HG03378 (cell line): Measurements from ENCODE around the gene CLHC1.

ENCODE experiments used
- ATAC-seq: cut with Tn5 transposase; IDR thresholded peaks from one replicate; pipeline ENCODE4 v1.9.1; 2021; ENCODE audit warnings: mild to moderate bottlenecking, moderate library complexity; ENCODE audit not compliant: unreplicated experiment

CLHC1 gene

DNA sequence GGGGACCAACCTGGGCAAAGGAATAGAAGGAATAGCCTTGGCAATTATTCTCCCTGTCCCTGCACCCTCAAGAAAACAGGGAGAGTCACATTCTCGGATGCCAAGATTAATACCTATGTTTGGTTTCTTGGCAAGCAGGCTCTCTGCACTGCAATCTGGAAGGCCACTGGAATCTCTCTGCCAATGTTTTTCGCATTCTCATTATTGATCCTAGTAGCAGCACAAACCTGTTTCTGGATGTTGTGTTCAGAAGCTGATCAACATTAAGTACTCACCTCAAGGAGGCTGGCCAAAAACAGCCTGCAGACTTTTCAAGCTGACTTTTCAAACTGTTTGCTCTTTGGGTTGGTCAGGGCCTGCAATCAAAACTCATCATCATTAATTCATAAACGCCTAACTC lies 62.2 kb downstream of the CLHC1 start:
- no peak for ATAC-seq

DNA sequence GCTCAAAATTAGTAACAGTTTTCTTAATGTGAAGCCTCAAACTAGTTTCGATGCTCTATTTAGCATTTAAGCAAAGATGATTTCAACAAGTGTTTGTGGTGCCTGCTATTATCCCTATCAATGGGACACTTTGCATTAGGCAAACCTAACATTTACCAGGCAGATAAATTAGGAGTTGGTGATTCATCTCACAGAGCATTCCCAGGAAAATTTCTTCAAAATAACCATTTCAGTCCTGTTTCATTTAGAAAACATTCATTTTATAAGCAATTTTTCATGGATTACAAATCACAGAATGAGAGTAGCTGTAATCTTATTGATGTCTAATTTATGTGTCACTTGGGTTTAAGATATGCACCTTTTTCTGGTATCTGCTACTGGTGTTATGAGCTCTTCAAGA lies 62.7 kb downstream of the CLHC1 start:
- ATAC-seq: no peak

DNA sequence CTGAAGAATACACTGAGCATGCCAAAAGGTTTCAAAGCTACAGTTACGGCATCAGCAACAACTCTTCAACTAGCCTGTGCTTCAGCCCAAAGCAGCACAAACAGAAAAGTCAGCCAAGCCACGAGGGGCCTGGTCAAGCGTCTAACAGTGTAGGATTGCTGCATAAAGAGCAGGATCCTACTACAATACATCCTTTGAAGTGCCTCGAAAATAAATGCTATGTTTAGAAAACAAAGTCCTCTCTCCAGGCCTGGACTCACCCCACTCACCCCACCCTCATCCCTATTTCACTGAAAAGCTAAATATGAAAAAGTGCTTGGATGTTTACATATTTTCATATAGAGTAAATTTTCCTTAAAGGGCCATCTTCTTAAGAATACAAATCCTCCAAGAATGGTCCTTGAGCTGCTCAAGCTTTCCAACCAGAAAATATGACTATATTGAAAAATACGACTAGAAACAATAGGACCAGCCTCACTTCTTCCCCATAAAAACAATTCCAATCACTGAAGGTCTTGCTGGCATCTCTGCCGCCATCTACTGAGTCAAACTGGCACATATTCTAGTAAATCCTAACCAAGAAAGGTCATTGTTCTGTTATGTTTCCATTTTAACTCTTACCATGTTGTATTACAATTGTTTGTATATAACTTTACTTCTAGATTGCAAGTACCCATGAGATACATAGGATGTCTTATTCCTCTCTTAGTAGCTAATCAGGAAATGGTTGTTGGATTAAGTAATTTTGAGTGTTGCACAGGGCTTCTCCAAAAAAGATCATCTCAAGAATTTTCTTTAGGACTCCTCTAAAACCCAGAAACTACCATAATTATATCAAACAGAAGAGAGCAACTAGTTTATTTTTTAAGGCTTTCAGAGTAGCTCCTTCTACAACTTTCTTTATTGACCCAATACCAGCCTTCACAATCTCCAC lies 63.6 kb downstream of the CLHC1 start:
- ATAC-seq: peak; percentile 68

DNA sequence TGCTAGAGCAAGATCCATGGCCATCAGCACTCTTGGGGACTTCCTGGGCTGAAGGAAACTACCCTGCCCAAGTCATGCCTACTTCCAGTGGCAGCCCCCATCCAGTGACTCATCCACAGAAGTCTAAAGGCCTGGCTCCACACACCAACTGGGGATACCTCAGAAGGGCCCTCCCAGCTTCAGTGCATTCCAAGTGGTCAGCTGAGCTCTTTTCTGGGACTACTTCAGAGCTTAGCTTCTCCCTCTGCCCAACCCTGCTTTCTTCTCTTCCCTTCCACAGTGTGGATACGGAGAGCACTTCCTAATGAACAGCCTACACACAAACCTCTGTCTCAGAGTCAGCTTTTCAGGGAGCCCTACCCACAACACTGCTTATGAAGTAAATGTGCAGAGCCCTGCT lies 66.5 kb downstream of the CLHC1 start:
- no peak for ATAC-seq

DNA sequence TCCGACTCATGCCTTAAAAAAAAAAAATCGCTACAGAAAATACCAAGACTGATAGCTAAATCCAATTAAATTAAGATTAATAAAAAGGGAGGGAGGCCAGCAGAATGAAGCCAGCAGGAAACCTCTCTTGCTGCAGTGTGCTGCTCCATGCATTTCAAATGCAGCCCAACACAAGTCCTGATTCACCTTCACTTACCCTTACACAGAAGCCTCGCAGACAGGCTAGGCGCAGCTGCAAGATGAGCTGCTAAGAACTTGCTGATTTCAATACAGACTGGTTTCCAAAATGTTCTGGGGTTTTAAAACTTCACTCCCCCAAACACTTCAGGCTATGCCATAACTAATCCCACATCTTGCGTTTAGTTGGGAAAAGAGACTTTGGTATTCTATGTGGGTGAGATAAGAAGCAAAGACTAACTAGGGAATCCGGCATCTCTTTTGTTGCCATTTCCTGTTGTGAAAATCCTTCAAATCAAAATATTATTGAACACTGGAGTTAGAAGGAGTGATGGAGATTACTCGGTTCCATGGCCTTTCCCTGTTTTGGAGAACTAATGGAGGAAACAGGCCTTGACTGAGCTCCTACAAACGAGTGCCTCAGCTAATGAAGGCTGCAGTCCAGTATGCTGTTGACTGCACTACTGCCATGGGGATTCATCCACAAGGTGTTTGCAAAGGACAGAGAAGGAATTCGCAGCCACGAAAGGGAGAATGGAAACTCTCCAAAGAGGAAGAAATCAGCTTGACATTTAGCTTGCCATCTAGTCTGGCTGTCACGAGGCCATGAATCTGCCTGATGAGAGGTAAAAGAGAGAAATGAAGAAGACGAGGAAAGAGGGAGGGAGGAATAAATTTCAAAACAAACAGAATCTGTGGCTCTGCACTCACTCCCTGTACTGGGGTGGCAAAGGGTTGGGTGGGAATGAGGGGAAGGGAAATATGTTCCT lies 67.3 kb downstream of the CLHC1 start:
- no peak for ATAC-seq

DNA sequence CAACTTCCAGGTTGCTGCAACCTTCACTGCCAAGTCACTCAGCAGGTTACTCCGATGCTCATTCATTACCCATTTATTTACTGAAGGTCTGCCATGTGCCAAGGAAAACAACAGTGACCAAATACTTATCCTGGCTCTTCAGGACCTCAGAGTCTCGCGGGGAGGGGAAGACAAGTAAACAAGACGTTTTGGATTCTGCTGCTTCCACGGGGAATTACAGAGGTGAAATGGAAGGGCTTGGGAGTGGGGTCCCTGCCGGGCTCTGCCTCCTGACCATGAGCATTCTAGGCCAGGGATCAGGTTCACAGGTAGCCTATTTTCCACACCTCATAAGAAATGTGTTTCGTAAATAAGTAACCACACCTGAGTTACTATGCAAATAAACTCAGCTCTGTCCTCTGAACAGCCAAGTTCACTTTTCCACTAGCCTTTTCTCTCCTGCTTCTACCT lies 68.1 kb downstream of the CLHC1 start:
- no peak for ATAC-seq

DNA sequence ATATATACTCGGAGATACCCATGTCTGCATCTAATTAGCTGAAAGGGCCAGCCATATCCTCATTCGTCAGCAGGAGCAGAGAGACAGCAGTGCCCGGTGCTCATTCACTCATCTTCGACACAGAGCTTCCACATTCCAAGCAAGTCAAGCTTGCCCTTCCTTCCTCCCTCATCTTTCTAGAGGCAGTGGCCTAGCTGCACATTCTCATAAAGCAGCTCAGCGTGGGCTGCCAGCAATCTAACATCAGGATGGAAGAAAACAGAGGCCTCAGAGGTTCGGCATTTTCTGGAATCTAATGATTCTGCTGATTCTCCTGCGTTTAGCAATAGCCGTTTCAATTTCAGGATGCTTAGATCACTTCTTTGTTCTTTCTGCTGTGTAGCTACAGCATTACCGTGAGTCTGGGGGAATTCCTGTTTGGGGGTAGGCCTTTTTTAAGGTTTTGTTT lies 68.8 kb downstream of the CLHC1 start:
- ATAC-seq: no peak

DNA sequence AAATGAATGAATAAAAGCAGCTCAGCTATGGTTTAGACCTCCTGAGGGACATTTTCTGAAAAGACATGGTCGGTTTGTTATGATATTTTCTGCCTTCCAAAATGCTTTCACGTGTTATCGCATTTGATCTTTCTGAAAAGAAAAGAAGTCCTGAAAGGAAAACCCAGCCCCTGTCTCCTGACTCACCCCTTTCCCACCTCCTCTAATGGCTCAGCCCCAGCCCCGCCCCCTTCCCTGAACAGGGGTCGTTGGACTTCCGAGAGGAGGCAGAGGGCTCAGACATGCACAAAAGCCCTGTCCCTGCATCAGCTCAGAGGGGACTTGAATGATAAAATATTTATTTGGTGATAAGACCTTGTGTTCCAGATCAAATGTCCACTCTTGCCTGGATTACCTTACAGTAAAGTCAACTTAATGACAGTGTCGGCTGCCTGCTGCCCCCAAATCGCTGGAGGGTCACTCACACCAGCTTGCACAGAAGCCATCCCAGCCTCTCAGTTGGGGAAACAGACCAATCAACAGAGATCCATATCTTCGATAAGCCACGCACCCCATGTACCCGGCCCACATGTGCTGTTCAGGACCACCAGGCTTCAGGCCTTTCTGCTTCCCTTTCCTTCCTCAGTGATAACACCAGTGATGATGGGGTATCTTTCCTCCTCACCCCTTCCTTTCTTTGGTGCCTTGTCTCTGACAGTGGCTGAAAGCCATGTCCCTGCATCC lies 69.6 kb downstream of the CLHC1 start:
- no peak for ATAC-seq

DNA sequence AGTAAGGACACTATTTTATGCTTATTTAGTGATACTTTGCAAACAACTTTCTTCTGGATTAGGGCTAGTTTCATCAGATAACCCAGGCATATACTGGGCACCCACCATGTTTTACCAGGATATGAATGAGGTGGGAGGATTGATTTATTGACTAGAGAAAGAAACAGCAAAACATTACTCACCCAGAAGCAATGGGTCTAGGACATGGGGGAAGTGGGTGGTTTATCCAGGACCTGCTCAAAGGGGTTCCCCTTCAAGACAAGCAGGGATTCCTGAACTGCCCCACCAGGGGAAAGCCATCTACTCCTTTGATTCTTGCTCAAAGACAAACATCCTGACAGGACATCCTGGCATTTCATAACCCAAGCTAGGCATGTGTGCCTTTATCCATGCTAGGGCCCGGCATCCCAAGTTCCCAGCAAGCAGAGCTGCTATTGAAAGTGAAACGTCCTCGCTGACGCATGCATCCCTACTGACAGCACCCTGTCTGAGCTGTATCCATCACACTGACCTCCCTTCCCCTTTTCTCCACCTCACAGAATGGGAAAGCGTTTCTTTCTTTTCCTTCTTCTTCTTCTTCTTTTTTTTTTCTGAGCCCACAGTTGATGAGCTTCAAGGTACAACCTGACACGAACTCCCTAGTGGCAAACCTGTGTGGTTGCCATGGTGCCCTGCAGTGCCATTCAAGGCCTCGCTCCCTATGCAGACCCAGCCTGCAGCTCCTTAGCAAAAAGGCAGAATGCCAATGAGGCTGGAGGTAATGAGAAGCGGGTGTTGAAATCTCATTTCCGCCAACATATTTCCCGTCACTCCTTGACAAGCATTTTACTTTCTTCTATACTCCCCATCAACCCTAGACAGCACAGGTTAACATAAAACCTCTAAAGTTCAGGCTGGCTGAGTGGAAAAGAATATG lies 70.5 kb downstream of the CLHC1 start:
- ATAC-seq: no peak

DNA sequence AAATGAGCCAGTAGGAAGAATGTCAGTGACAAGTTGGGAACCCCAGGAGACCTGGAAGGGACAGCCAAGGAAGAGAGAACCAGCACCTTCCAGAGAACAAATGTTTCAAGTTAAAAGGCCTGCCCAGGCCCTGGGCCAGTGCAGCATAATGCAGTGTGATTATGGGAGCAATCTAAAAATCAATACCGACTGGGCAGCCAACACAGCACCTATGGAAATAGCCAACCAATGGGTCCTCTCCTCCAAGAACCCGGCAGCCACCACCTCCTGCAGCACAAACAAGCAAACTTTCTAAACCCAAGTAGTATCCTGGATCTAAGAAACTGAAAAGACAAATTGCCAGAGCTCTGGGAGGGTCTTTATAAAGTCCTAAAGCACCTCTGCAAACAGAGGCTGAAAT lies 71.7 kb downstream of the CLHC1 start:
- no peak for ATAC-seq

DNA sequence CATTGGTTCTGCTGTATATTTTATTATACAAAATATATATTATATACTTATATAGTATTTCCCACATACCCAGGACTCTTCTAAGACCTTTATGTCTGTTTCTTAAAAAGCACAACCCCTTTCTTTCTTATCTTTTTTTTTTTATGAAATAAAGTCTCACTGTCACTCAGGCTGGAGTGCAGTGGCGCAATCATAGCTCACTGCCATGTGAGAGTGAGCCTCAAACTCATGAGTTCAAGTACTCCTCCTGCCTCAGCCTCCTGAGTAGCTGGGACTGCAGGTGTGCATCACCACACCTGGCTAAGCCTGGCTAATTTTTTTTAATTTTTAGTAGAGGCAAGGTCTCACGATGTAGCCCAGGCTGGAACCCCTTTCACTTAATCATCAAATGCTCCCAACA lies 72.3 kb downstream of the CLHC1 start:
- ATAC-seq: no peak

DNA sequence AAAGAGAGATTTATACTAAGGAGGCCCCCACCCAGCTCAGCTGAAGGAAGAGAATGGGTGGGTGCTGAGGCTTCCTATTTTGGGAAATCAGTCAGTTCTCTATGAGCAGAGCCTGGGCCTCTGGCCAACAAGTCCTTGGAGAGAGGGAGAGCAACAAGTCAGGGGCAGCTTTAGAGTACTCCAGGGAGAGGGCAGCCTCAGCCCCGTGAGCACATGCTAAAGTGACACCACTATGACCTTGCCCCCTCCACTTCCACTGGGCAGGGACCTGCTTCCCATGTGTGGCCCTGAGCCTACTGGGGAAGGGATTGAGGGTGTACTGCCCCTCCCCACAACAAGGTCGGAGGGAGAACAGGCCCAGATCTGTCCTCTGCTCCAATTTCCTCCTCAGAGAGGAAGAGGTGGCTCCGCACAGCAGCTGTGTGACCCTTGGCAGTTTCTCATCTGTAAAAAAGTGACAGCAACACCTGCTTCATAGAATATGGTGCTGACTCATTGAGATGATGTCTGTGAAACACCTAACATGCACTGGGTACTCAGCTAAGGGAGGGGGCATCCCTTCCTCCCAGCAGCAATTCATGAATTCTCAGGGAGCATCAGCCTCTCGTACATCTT lies 72.9 kb downstream of the CLHC1 start:
- no peak for ATAC-seq

DNA sequence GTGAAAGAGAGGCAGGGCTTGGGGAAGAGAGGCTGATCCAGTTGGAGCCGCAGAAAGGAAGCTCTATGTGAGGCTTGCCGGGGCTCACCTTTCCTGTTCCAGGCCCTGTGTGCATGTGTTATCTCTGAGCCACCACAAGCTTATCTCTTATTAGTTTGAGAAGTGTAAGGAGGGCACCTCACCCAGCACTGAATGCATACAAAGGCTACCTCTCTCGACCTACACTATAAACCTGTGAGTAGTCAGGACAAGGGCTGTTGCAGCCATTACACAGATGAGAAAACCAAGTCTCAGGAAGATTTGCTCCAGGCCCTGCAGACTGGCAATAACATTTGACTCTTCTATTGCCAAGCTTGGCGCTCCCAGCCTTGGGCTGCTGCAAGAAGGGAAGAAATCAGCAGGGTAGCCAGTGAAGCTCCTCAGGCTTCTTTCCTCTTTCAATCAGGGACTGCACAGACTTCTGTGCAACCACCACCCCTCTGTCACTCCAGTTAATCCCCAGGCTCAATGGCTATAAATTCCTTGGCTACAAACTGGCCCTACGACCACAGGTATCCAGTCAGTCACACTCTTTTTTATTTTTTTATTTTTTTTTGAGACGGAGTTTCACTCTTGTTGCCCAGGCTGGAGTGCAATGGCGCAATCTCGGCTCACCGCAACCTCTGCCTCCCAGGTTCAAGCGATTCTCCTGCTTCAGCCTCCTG lies 73.8 kb downstream of the CLHC1 start:
- ATAC-seq: no peak

DNA sequence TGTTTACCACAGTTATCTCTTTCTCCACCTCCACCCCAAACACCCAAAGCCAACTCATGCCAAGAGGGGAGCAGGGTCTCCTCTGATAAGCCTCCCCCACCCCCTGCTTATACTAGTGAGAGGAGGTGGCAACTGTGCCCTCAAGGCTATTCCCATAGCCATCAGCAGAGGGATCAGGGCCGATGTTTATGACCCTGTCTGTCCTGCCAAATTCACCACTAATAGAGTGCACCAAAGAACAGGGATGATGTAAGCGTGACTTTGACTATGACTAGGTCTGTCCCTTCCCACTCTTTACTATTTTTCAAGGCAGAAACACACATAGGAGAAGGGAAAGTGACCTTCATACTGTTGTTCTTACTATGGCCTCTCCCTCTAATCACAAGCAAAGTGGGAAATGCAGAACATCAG lies 74.6 kb downstream of the CLHC1 start:
- no peak for ATAC-seq

DNA sequence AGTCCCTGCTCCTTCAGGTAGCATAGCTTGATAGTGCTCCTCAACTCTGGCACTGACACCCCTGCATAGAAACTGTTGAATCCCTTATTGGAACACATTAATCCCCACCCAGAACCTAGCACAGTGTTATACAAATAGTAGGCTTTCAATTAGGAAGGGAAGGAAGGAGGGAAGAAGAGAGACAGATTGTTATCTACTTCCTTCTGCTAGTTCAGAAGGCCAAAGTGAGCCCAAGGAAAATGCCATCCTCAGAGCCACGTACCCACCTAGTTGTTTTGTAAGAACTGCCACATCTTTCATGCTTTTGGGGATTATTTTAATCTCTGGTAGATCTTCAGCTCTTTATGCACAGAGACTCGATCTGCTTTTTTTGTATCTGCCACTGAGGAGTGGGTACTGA lies 75.1 kb downstream of the CLHC1 start:
- ATAC-seq: no peak

DNA sequence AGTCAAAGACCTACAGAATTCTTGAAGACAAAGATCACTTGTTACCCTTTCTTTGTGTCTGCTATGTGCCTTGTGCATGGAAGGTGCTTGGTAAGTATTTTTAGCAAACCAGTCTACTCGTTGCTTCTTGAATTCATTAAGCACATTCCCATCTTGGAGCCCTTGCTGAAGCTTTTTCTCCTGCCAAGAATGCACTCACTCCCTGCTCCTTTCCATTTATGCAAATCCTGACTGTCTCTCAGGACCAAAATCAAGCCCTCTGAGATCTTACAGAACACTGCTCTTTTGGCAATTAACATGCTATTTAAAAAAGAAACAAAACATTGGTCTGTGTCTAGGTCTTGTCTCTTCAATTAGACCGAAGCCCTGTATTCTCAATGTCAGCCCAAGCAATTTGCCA lies 75.8 kb downstream of the CLHC1 start:
- no peak for ATAC-seq

DNA sequence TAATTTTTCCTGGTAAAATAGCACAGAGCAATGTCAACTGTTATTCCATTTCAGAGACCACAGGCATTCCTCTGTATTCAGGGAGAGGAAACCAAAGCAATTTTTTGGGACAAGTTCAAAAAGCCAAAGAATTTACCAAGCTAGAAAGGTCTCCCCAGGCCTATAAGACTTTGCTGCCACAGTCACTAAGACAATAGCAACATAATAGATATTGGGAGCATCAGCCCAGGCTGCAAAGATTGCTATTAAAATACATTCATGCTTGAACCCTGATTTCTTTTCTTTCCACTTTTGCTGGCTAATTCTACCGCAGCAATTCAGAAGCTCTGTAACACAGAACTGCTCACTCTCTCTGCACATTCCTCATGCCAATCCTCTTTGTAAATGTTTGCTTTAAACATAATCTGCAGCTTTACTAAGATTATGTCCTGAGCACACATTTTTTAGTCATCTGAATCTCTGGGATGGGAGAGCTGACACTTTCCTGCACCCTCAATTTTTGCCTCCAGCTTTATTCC lies 76.3 kb downstream of the CLHC1 start:
- ATAC-seq: no peak

DNA sequence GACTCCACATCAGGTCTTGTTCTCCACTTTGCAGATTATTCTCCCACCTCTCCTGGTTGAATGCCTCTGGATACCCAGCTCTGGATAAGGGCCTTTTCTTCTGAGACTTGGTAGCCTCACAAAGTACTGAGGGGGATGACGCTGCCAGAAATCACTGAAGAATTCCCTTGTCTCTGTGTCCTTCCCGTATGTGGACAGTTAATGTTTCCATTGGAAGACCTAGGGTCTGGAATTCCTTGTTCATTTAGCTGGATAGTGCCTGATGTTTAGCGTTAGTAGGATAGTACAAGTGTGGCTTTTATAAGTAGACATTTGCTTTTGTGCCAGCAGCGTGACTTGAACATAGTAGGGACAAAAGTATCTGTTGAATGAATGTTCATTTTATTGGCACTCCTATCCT lies 76.9 kb downstream of the CLHC1 start:
- ATAC-seq: no peak
